H1 (cell line): ENCODE results near the gene C1QA. TPM values are rescaled to one million over a fixed set of nuclear protein-coding genes. Genes with fewer than 3 reads are reported as not detected.
A peak's percentile ranks its signal among the peaks of the same experiment; 100 is the strongest.

Experiments
- CTCF ChIA-PET: fragments of 300-600 bp; sonication (Branson Sonifier 250); formaldehyde crosslinking; loops from one replicate; lab custom pipeline; 2021; ENCODE audit not compliant: partially characterized antibody; lab: Charles Lee
- POLR2A ChIA-PET: fragments of 300-600 bp; sonication (Branson Sonifier 250); formaldehyde crosslinking; loops from one replicate; lab custom pipeline; 2021; ENCODE audit warnings: inconsistent platforms; ENCODE audit not compliant: partially characterized antibody; lab: Charles Lee
- DNase-seq, 2 experiments: peaks; one replicate each; pipeline versions ENCODE4 v3.0.0 to v3.0.0-alpha.2; 2010 to 2022; ENCODE audit warnings: low spot score in 2 of 2, low read depth in 1 of 2, mixed read lengths in 1 of 2
- FAIRE-seq: peaks from 2 replicates; lab custom pipeline; 2011; peaks lifted over from hg19 to GRCh38; lab: Jason Lieb, UNC
- H2AFZ ChIP-seq: 2 replicates; pipeline ENCODE4 v1.8.1; 2012; ENCODE audit warnings: low read length, inconsistent platforms
- H2AK5ac ChIP-seq: 2 replicates; pipeline ENCODE4 v1.6.1; 2013; ENCODE audit warnings: low read depth, low read length
- H2BK120ac ChIP-seq: replicated peaks from 2 replicates; pipeline ENCODE3; 2013; ENCODE audit warnings: low read depth, low read length, inconsistent platforms
- H2BK12ac ChIP-seq: 2 replicates; pipeline ENCODE4 v1.6.1; 2013; ENCODE audit warnings: low read depth, low read length
- H2BK15ac ChIP-seq: 2 replicates; pipeline ENCODE4 v1.6.1; 2013; ENCODE audit warnings: low read length
- H2BK20ac ChIP-seq: 2 replicates; pipeline ENCODE4 v1.6.1; 2013; ENCODE audit warnings: low read length
- H2BK5ac ChIP-seq: 2 replicates; pipeline ENCODE4 v1.6.1; 2013; ENCODE audit warnings: low read depth, low read length
- H3K14ac ChIP-seq: 2 replicates; pipeline ENCODE4 v1.6.1; 2013; ENCODE audit warnings: inconsistent platforms; ENCODE audit not compliant: insufficient read length
- H3K18ac ChIP-seq: 2 replicates; pipeline ENCODE4 v1.6.1; 2013; ENCODE audit warnings: low read length; ENCODE audit errors: extremely low read depth
- H3K23ac ChIP-seq: 2 replicates; pipeline ENCODE4 v1.6.1; 2013; ENCODE audit warnings: inconsistent platforms; ENCODE audit not compliant: insufficient read length
- H3K23me2 ChIP-seq: 2 replicates; pipeline ENCODE4 v1.6.1; 2013; ENCODE audit warnings: low read depth, low read length
- H3K27ac ChIP-seq: 2 replicates; pipeline ENCODE4 v1.6.1; 2011; ENCODE audit warnings: low read depth, low read length, inconsistent platforms
- H3K27me3 ChIP-seq, 4 experiments: replicated peaks in 1 of 4; 1 replicate in 1 of 4; 2 replicates in 3 of 4; pipeline versions ENCODE4 v1.6.1 to v1.8.1; 2011 to 2013; ENCODE audit warnings: low read length in 3 of 4, mild to moderate bottlenecking in 3 of 4, inconsistent platforms in 2 of 4, mixed read lengths in 2 of 4, moderate library complexity in 1 of 4; ENCODE audit not compliant: control insufficient read depth in 3 of 4, insufficient read depth in 3 of 4; ENCODE audit errors: extremely low read depth in 1 of 4
- H3K36me3 ChIP-seq, 4 experiments: 2 replicates each; pipeline versions ENCODE4 v1.6.1 to v1.8.1; 2011 to 2013; ENCODE audit warnings: mild to moderate bottlenecking in 4 of 4, low read length in 3 of 4, moderate library complexity in 2 of 4, control low read depth in 1 of 4, inconsistent platforms in 1 of 4; ENCODE audit not compliant: insufficient read depth in 4 of 4, control insufficient read depth in 2 of 4
- H3K4ac ChIP-seq: replicated peaks from 2 replicates; pipeline ENCODE3; 2013; ENCODE audit warnings: low read length, low read depth, mixed read lengths, inconsistent platforms; ENCODE audit not compliant: insufficient read length
- H3K4me1 ChIP-seq, 4 experiments: replicated peaks in 1 of 4; 1 replicate in 1 of 4; 2 replicates in 3 of 4; pipeline versions ENCODE4 v1.6.1 to v1.8.1; 2011 to 2013; ENCODE audit warnings: low read length in 3 of 4, inconsistent platforms in 2 of 4, mixed read lengths in 1 of 4; ENCODE audit not compliant: insufficient read depth in 4 of 4, control insufficient read depth in 3 of 4
- H3K4me2 ChIP-seq, 2 experiments: 2 replicates each; pipeline versions ENCODE4 v1.6.1 to v1.8.1; 2011 to 2013; ENCODE audit warnings: low read depth in 2 of 2, low read length in 2 of 2, control low read depth in 1 of 2, inconsistent platforms in 1 of 2, mild to moderate bottlenecking in 1 of 2; ENCODE audit not compliant: insufficient read depth in 1 of 2
- H3K4me3 ChIP-seq, 4 experiments: fragments of 200-600, 300-600 bp in 1 of 4; sonication (generic), shearing (Covaris generic), sonication (Bioruptor Twin) in 1 of 4; 2 replicates each; pipeline versions ENCODE4 v1.5.1 to v1.8.1; 2011 to 2016; ENCODE audit warnings: low read length in 4 of 4, low read depth in 3 of 4, control low read depth in 2 of 4, inconsistent platforms in 2 of 4, mild to moderate bottlenecking in 2 of 4, mixed read lengths in 1 of 4, moderate library complexity in 1 of 4; ENCODE audit not compliant: insufficient read depth in 2 of 4; ENCODE audit errors: extremely low read depth in 1 of 4
- H3K56ac ChIP-seq: replicated peaks from 2 replicates; pipeline ENCODE3; 2013; ENCODE audit warnings: low read depth, mild to moderate bottlenecking, mixed read lengths, low read length, inconsistent platforms; ENCODE audit not compliant: insufficient read length
- H3K79me1 ChIP-seq: 2 replicates; pipeline ENCODE4 v1.6.1; 2013; ENCODE audit warnings: low read depth, low read length, control low read depth
- H3K79me2 ChIP-seq, 2 experiments: 2 replicates each; pipeline versions ENCODE4 v1.6.1 to v1.8.1; 2012 to 2013; ENCODE audit warnings: low read length in 2 of 2, mild to moderate bottlenecking in 2 of 2, inconsistent platforms in 1 of 2; ENCODE audit not compliant: insufficient read depth in 2 of 2, control insufficient read depth in 1 of 2
- H3K9ac ChIP-seq, 4 experiments: replicated peaks in 1 of 4; 1 replicate in 1 of 4; 2 replicates in 3 of 4; pipeline versions ENCODE4 v1.6.1 to v1.8.1; 2011 to 2013; ENCODE audit warnings: low read depth in 3 of 4, low read length in 3 of 4, control low read depth in 2 of 4, mild to moderate bottlenecking in 2 of 4, moderate library complexity in 2 of 4, inconsistent platforms in 1 of 4; ENCODE audit errors: extremely low read depth in 1 of 4
- H3K9me3 ChIP-seq, 2 experiments: 2 replicates each; pipeline versions ENCODE4 v1.6.1 to v1.8.1; 2012 to 2013; ENCODE audit warnings: mild to moderate bottlenecking in 2 of 2, moderate library complexity in 2 of 2, control low read depth in 1 of 2, inconsistent platforms in 1 of 2, low read depth in 1 of 2, low read length in 1 of 2, mixed read lengths in 1 of 2; ENCODE audit not compliant: insufficient read depth in 2 of 2
- H4K20me1 ChIP-seq, 2 experiments: replicated peaks in 1 of 2; 2 replicates each; pipeline versions ENCODE3 to v1.8.1; 2011 to 2013; ENCODE audit warnings: inconsistent platforms in 2 of 2, low read length in 2 of 2, mild to moderate bottlenecking in 1 of 2; ENCODE audit not compliant: insufficient read depth in 2 of 2, control insufficient read depth in 1 of 2
- H4K5ac ChIP-seq: 2 replicates; pipeline ENCODE4 v1.6.1; 2013; ENCODE audit warnings: low read length, low read depth, mixed read lengths, inconsistent platforms; ENCODE audit not compliant: insufficient read length
- H4K8ac ChIP-seq: 2 replicates; pipeline ENCODE4 v1.8.0; 2013; ENCODE audit warnings: mild to moderate bottlenecking, moderate library complexity, low read length, inconsistent platforms; ENCODE audit not compliant: insufficient read depth; ENCODE audit errors: extremely low read depth
- H4K91ac ChIP-seq: replicated peaks from 2 replicates; pipeline ENCODE3; 2013; ENCODE audit warnings: low read length, mixed read lengths, inconsistent platforms; ENCODE audit not compliant: insufficient read length
- ATF3 ChIP-seq: IDR thresholded peaks from 2 replicates; pipeline ENCODE4 v1.6.1; 2011; ENCODE audit warnings: low read depth, mild to moderate bottlenecking, low read length; ENCODE audit not compliant: insufficient read depth
- EGR1 ChIP-seq: IDR thresholded peaks from 2 replicates; pipeline ENCODE4 v1.6.1; 2011; ENCODE audit warnings: low read depth, low read length, borderline replicate concordance
- NANOG ChIP-seq: IDR thresholded peaks from 2 replicates; pipeline ENCODE4 v1.6.1; 2011; ENCODE audit warnings: low read length, low read depth, mild to moderate bottlenecking, inconsistent platforms; ENCODE audit not compliant: insufficient read depth, poor library complexity, severe bottlenecking
- POU5F1 ChIP-seq: IDR thresholded peaks from 2 replicates; pipeline ENCODE4 v1.6.1; 2011; ENCODE audit warnings: low read depth, mild to moderate bottlenecking, low read length, moderate library complexity
- RFX5 ChIP-seq: IDR thresholded peaks from 2 replicates; pipeline ENCODE4 v1.6.1; 2011; ENCODE audit warnings: low read depth, low read length, improper control_type of control experiment, borderline replicate concordance
- TAF1 ChIP-seq: IDR thresholded peaks from 2 replicates; pipeline ENCODE4 v1.6.1; 2011; ENCODE audit warnings: mild to moderate bottlenecking, low read depth, low read length
- WGBS, 2 experiments: shearing (Covaris generic) in 1 of 2; methylation state at CpG; one replicate each; pipeline versions ENCODE4 v1.1.6 to v1.1.7; 2013 to 2015; ENCODE audit warnings: low lambda C conversion rate in 2 of 2, mixed read lengths in 2 of 2, inconsistent platforms in 1 of 2, low coverage in 1 of 2, missing lambda C conversion rate in 1 of 2; ENCODE audit not compliant: insufficient replicate concordance in 2 of 2, insufficient coverage in 1 of 2, insufficient read length in 1 of 2; ENCODE audit errors: extremely low coverage in 1 of 2, missing lambda C conversion rate in 1 of 2; 5-methylcytosine and 5-hydroxymethylcytosine counted together
- polyA plus RNA-seq, 7 experiments: library from polyadenylated mRNA; depleted of rRNA in 3 of 7; stranded (reverse) in 5 of 7; unstranded in 2 of 7; fragments of >200 nt in 5 of 7; fragments of 200-250 nt in 2 of 7; gene quantifications; 1 replicate in 5 of 7; 2 replicates in 1 of 7; 4 replicates in 1 of 7; pipeline versions ENCODE4 v1.2.1 to v1.2.3, GENCODE V29; 2011 to 2013; ENCODE audit warnings: missing spikeins in 2 of 7, mixed read lengths in 2 of 7
- total RNA-seq: library from RNA; stranded (reverse); fragmentation: NEBNext Ultra II Directional; extraction: Animal tissue kit (Norgen Biotek cat#: 25700); gene quantifications from 2 replicates; pipeline ENCODE4 v1.2.1, GENCODE V29; 2021

Gene C1QA
- total and polyA plus RNA-seq, 2 of the 8 experiments (the other 6 are each of a cell fraction or from before 2014, with no cell fraction given), result not detected

GRCh38 chr1:22676916-22677583, 40.6 kb downstream of the C1QA start:
- Histone ChIP-seq H3K4me2 (no peak overlapping the region), H3K9ac (no peak overlapping the region), H2BK20ac (0 out of 2 replicates have a peak overlapping the region, but pooled peaks have one; percentile 88), H3K36me3 (no peaks in the 10 kb centered on the region), H2AK5ac (no peak overlapping the region), H3K4me1 (peaks cover 0 to 15% (median 7%) of the 10 kb centered on the region in 4 experiments; a peak in 4 of 7 replicates), H4K20me1 (peaks cover 0 to 11% of the 10 kb centered on the region in 2 experiments), H3K4me3 (no peak overlapping the region), H2BK5ac (peak overlapping the region; percentile 60; the same call in 1 of the 2 replicates), H2BK15ac (no peak overlapping the region), H4K91ac (peak overlapping the region; percentile 48), H3K14ac (no peak overlapping the region), H3K23me2 (peaks cover 12% of the 10 kb centered on the region; the same call in 1 of the 2 replicates), H3K9me3 (no peaks in the 10 kb centered on the region)
- CTCF ChIA-PET, result interaction anchor here (1.0 to 4.5 kb wide), 11 partner anchors 7 to 253 kb away, joined by 3 to 27 read pairs (median 5); no protein-coding TSS in a partner anchor
- no peak for TF ChIP-seq RFX5
- TF ChIP-seq NANOG, result no peak
- no peak for TF ChIP-seq POU5F1
- no peak for TF ChIP-seq EGR1
- no peak for TF ChIP-seq TAF1
- TF ChIP-seq ATF3, result no peak
- TF ChIP-seq, all 59 proteins: peak for 0
- H2BK12ac ChIP-seq, result peak overlapping the region; percentile 1; the same call in 1 of the 2 replicates
- no peak overlapping the region for H4K5ac ChIP-seq
- H3K4ac ChIP-seq, result no peak overlapping the region
- no peaks in the 10 kb centered on the region; a peak in 1 of 7 replicates for H3K27me3 ChIP-seq
- POLR2A ChIA-PET, result interaction anchor here (0.8 kb wide), 1 partner anchor 13 kb away, joined by 3 read pairs; no protein-coding TSS in a partner anchor
- H3K18ac ChIP-seq, result no peak overlapping the region; the same call in 1 of the 2 replicates
- no peak overlapping the region for H2AFZ ChIP-seq
- H3K23ac ChIP-seq, result no peak overlapping the region
- no peaks in the 10 kb centered on the region for H3K79me1 ChIP-seq
- DNase-seq, result peak in 1 of 2 experiments; percentile 50
- no peak overlapping the region for H3K27ac ChIP-seq
- 79% methylated on average over 30 of the region's 37 CpGs; no CpG with 5 or more reads in 1 of the 2 experiments for whole genome bisulfite sequencing, 2 experiments
- no peak overlapping the region for H2BK120ac ChIP-seq
- H4K8ac ChIP-seq, result no peak overlapping the region
- no peak for FAIRE-seq
- H3K56ac ChIP-seq, result no peak overlapping the region
- H3K79me2 ChIP-seq, result no peaks in the 10 kb centered on the region; a peak in 1 of 4 replicates
